ENCODE data around the gene SPATA31A6. TPM values are rescaled to one million over a fixed set of nuclear protein-coding genes. Genes with fewer than 3 reads are reported as not detected.
"Not testable (repeated sequence)": the region's sequence is repeated elsewhere in the genome, so short reads cannot be mapped to it uniquely, and the experiment has no call there.

The SPATA31A6 gene
- total RNA-seq (not detected in 2 replicates), polyA plus RNA-seq (not detected in 2 replicates)

DNA sequence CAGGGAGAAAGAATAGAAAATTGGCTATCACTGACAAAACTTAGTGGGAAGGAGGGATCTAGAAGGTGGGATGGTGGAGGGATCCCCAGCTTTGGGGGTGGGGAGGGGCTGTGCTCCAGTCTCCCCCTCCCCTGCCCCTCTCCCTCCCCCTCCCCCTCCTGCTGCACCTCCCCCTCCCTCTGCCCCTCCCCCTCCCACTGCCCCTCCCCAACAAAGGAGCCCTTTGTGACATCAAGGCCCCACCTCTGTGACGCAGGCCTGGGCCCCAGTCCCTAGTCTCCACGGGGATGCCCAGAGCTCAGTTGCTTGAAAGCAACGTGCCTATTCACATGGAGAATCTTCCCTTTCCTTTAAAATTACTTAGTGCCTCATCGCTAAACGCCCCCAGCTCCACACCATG, at the start of gene SPATA31A6:
SPATA31A6 (plus strand) TSS at position 301 of the 400 bp plus-strand sequence; CDS start at position 330, 29 bp downstream.
- not testable (repeated sequence) for H3K27ac ChIP-seq; H3K9me3 ChIP-seq (ENCODE audit: low read depth); H3K36me3 ChIP-seq; DNase-seq (ENCODE audit: low read depth in 1 of 2, low spot score in 1 of 2); H3K4me3 ChIP-seq; H3K27me3 ChIP-seq; H3K4me1 ChIP-seq (ENCODE audit: low read depth)

DNA sequence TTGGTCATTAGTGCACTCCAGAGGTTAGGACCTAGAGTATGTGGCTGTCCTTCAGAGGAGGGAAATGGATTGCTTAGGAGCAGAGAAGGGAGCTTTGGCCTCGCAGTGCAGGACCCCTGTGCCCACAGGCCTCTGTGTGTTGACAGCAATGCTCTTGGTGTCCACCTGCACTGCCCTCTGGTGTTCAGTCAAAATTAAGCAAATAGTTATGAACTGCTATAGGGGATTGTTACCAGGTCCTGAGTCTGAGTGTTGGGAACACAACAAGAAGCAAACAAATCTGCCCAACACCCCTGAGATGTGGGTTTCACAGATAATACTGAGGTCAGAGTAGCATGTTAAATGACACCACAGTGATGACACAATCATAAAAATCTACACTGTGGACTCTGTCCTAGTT, 23.2 kb upstream of the SPATA31A6 start:
- not testable (repeated sequence) for H3K27me3 ChIP-seq; H3K9me3 ChIP-seq (ENCODE audit: low read depth); H3K27ac ChIP-seq; H3K36me3 ChIP-seq; H3K4me3 ChIP-seq; H3K4me1 ChIP-seq (ENCODE audit: low read depth)
- DNase-seq (ENCODE audit: low read depth in 1 of 2, low spot score in 1 of 2) = peak; percentile 1 to 25
- TF ChIP-seq, protein P1, sequence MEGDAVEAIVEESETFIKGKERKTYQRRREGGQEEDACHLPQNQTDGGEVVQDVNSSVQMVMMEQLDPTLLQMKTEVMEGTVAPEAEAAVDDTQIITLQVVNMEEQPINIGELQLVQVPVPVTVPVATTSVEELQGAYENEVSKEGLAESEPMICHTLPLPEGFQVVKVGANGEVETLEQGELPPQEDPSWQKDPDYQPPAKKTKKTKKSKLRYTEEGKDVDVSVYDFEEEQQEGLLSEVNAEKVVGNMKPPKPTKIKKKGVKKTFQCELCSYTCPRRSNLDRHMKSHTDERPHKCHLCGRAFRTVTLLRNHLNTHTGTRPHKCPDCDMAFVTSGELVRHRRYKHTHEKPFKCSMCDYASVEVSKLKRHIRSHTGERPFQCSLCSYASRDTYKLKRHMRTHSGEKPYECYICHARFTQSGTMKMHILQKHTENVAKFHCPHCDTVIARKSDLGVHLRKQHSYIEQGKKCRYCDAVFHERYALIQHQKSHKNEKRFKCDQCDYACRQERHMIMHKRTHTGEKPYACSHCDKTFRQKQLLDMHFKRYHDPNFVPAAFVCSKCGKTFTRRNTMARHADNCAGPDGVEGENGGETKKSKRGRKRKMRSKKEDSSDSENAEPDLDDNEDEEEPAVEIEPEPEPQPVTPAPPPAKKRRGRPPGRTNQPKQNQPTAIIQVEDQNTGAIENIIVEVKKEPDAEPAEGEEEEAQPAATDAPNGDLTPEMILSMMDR (IDR thresholded peaks at IDR 0.05; ENCODE audit: low read depth, low read length) = peak; percentile 8

DNA sequence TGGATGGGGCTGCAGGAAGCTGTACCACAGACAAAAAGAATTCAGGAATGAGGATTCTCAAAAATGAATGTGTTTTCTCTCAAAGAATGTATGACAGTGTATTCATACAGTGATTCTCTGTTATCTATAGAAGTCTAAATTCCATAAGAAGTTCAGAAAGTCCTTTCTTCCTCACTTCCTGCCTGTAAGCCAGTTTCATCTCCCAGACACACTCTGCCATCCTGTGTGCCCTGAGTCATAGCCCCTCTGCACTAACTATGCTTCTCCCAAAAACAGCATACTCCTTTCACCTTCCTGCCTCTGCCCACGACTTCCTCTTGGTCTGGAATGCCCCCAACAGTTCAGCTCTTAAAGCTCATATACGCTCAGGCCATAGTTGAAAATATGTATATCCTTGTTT, 36.4 kb downstream of the SPATA31A6 start:
- peak in 1 of 2 donors; percentile 48 for DNase-seq (ENCODE audit: low read depth in 1 of 2, low spot score in 1 of 2)
- H3K9me3 ChIP-seq (ENCODE audit: low read depth); H3K27ac ChIP-seq; H3K27me3 ChIP-seq; H3K4me1 ChIP-seq (ENCODE audit: low read depth); H3K4me3 ChIP-seq; H3K36me3 ChIP-seq: not testable (repeated sequence)

DNA sequence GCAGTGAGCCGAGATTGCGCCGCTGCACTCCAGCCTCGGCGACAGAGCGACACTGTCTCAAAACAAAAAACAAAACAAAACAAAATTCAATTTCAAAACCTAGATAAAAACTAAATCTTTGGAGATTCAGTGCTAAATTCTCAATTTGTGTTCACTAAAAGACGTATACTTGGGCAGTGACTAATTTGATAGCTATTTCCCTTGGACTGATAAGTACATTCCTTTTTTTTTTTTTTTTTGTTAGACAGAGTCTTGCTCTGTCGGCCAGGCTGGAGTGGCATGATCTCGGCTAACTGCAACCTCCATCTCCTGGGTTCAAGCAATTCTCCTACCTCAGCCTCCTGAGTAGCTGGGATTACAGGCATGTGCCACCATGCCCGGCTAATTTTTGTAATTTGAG, 39.8 kb downstream of the SPATA31A6 start:
- not testable (repeated sequence) for H3K27me3 ChIP-seq; H3K36me3 ChIP-seq; H3K4me3 ChIP-seq; H3K9me3 ChIP-seq (ENCODE audit: low read depth); H3K27ac ChIP-seq; H3K4me1 ChIP-seq (ENCODE audit: low read depth)
- peak in 1 of 2 donors; percentile 70 for DNase-seq (ENCODE audit: low read depth in 1 of 2, low spot score in 1 of 2)

DNA sequence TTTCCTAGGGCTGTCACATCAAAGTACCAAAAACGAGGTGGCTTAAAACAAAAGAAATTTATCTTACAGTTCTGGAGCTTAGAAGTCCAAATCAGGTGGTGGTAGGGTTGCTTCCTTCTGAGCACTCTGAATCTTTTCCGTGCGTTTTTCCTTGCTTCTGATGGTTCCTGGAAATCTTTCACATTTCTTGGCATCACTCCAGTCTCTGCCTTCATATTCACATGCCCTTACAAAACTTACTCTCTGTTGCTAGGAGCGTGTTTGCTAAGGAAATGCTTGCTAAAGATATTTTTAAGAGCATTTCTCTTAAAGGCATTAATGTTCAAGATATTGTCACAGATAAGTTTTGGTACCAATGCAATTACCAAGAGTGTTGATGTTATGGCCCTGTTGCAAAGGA, 49.6 kb downstream of the SPATA31A6 start:
- H3K36me3 ChIP-seq; H3K4me1 ChIP-seq (ENCODE audit: low read depth); H3K4me3 ChIP-seq; H3K27me3 ChIP-seq; H3K9me3 ChIP-seq (ENCODE audit: low read depth); H3K27ac ChIP-seq: not testable (repeated sequence)
- peak in 1 of 2 donors; percentile 62 for DNase-seq (ENCODE audit: low read depth in 1 of 2, low spot score in 1 of 2)

DNA sequence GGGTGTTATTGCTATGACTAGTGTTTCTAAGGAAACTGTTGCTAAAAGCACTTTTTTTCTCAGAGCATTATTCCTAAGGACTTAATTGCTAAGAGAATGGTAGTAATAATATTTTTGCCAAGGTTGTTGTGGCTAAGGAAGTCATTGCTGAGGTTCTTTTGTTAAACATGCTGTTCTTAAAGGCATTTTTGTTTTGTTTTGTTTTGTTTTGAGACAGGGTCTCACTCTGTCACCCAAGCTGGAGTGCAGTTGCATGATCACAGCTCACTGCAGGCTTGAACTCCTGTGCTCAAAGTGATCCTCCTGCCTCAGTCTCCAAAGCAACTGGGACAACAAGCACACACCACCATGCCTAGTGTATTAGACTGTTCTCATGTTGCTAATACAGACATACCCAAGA, 51.2 kb downstream of the SPATA31A6 start:
- H3K27ac ChIP-seq; H3K4me1 ChIP-seq (ENCODE audit: low read depth); H3K4me3 ChIP-seq; H3K27me3 ChIP-seq; DNase-seq (ENCODE audit: low read depth in 1 of 2, low spot score in 1 of 2); H3K9me3 ChIP-seq (ENCODE audit: low read depth); H3K36me3 ChIP-seq: not testable (repeated sequence)

DNA sequence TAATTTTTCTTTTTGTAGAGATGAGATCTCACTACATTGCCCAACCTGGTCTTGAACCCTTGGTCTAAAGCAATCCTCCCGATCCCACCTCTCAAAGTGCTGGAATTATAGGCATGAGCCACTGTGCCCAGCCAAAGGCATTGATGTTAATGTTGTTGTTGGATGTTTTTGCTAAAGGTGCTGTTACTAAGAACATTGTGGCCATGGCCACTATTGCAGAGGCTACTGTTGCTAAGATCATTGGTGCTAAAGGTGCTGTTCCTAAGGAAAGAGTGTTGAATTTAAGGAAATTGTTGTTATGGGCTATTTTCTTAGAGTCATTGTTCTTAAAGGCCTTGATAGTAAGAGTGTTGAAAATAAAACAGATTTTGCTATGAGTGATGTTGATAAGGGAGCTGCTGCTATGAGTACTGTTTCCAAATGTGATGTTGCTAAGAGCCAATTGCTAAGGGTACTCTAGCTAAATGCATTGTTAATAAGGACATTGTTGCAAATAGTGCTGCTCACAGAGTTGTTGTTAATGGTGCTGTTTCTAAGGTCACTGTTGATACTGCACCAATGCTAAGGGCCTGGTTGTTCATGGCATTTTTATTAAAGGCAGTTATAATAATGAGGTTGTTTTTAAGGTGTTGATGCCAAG, 52.0 kb downstream of the SPATA31A6 start:
- not testable (repeated sequence) for H3K4me3 ChIP-seq; H3K27me3 ChIP-seq; H3K4me1 ChIP-seq (ENCODE audit: low read depth); H3K9me3 ChIP-seq (ENCODE audit: low read depth); H3K27ac ChIP-seq; H3K36me3 ChIP-seq
- peak in 1 of 2 donors; percentile 21 for DNase-seq (ENCODE audit: low read depth in 1 of 2, low spot score in 1 of 2)

DNA sequence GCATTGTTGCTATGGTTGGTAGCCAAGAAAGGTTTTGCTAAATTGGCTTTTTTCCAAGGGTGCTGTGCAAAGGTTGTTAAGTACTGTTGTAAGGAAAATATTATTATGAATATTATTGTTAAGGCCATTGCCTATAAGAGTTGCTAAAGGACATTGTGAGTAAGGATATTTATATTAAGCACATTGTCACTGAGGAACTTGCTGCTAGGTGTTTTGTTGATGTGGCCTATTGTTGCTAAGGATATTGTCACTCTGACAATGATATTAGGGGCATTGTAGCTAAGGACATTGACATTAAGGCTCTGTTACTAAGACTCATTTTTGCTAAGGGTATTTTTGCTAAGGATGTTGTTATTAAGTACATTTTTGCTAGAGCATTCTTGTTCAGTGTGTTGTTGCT, 52.6 kb downstream of the SPATA31A6 start:
- not testable (repeated sequence) for H3K27ac ChIP-seq; H3K27me3 ChIP-seq; H3K4me1 ChIP-seq (ENCODE audit: low read depth); H3K9me3 ChIP-seq (ENCODE audit: low read depth); H3K36me3 ChIP-seq; H3K4me3 ChIP-seq; DNase-seq (ENCODE audit: low read depth in 1 of 2, low spot score in 1 of 2)

DNA sequence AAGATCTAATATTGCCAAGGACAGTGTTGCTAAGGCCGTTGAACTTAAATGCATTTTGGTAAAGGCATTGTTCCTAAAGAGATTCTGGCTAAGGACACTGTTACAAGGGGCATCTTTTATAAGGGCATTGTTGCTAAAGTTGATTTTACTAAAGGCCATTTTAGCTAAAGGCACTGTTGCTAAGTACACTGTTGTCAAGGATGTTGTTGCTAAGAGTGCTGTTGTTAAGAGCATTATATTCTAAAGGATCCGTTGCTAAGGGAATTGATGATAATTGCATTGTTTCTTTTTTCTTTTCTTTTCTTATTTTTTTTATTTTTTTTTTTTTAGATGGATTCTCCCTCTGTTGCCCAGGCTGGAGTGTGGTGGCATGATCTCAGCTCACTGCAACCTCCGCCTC, 53.9 kb downstream of the SPATA31A6 start:
- not testable (repeated sequence) for H3K36me3 ChIP-seq; DNase-seq (ENCODE audit: low read depth in 1 of 2, low spot score in 1 of 2); H3K9me3 ChIP-seq (ENCODE audit: low read depth); H3K4me1 ChIP-seq (ENCODE audit: low read depth); H3K4me3 ChIP-seq; H3K27me3 ChIP-seq; H3K27ac ChIP-seq

DNA sequence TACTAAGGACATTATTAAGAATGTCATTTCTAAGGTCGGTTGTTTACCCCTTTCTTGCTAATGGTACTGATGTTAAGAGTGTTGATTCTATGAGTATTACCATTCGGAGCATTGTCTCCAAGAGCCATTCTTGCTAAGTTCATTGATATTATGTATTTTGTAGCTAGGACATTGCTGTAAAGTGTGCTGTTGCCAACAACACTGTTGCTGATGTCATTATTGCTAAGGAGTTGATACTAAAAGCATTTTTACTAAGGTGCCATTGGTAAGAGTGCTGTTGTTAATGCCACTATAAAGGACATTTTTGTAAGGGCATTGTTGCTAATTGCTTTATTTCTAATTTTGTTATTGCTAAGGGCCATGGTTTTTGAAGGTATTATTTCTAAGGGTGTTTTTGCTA, 55.4 kb downstream of the SPATA31A6 start:
- H3K4me3 ChIP-seq; H3K27me3 ChIP-seq; H3K4me1 ChIP-seq (ENCODE audit: low read depth); H3K36me3 ChIP-seq; H3K9me3 ChIP-seq (ENCODE audit: low read depth); DNase-seq (ENCODE audit: low read depth in 1 of 2, low spot score in 1 of 2); H3K27ac ChIP-seq: not testable (repeated sequence)

Other genes starting within 250 kb of the SPATA31A6 start
- gene CNTNAP3B, start 54.2 kb upstream of the SPATA31A6 start, total RNA-seq = 0.66 and 0.88 TPM in 2 replicates
- 1.4 and 2.0 TPM in 2 replicates for gene CNTNAP3B, start 54.2 kb upstream of the SPATA31A6 start, polyA plus RNA-seq

Data from cardiac muscle cell (in vitro differentiated cells and primary cell).